GM12878 (cell line): ENCODE data around the gene RAB31. TPM values are rescaled to one million over a fixed set of nuclear protein-coding genes. Genes with fewer than 3 reads are reported as not detected.

Experiments used
- ATAC-seq: fragments of 200-7000 bp; cut with Tn5 transposase; 3 replicates; pipeline ENCODE4 v1.9.1; 2020; ENCODE audit warnings: mild to moderate bottlenecking, moderate library complexity
- Bru-seq: library from RNA; stranded (reverse); fragments of 400-500 nt; gene quantifications from one replicate; lab custom pipeline; 2021; lab: Mats Ljungman, UMichigan
- BruChase-seq, 2 experiments: library from RNA; stranded (reverse); fragments of 400-500 nt; gene quantifications; one replicate each; lab custom pipeline; 2021; lab: Mats Ljungman, UMichigan
- BruUV-seq: library from RNA; stranded (reverse); fragments of 400-500 nt; replicated peaks from 2 replicates; lab custom pipeline; 2021; lab: Mats Ljungman, UMichigan
- CTCF ChIA-PET: fragments of 300-600 bp; sonication (Branson Sonifier 250); formaldehyde crosslinking; extraction: SDS; loops from one replicate; lab custom pipeline; 2021; ENCODE audit warnings: inconsistent platforms; lab: Yijun Ruan, JAX
- POLR2A ChIA-PET: fragments of 350-600 bp; formaldehyde crosslinking; extraction: SDS; loops from one replicate; lab custom pipeline; 2021; ENCODE audit warnings: inconsistent platforms; lab: Charles Lee
- RAD21 ChIA-PET: fragments of 300-600 bp; sonication (Branson Sonifier 250); formaldehyde crosslinking; loops from one replicate; lab custom pipeline; 2023; ENCODE audit warnings: antibody characterized with exemption; ENCODE audit not compliant: unreplicated experiment; lab: Charles Lee
- SMC1A ChIA-PET: fragments of 300-600 bp; sonication (Branson Sonifier 250); formaldehyde crosslinking; loops from one replicate; lab custom pipeline; 2023; ENCODE audit not compliant: unreplicated experiment, uncharacterized antibody; lab: Charles Lee
- DNase-seq: peaks from one replicate; pipeline ENCODE4 v3.0.0-alpha.2; 2011; ENCODE audit warnings: low read depth, low spot score
- FAIRE-seq: peaks from 3 replicates; lab custom pipeline; 2011; peaks lifted over from hg19 to GRCh38; lab: Jason Lieb, UNC
- H2AFZ ChIP-seq: 2 replicates; pipeline ENCODE4 v1.6.0; 2011; ENCODE audit warnings: low read depth, low read length, control low read depth; ENCODE audit not compliant: control insufficient read depth
- H3K27ac ChIP-seq: 2 replicates; pipeline ENCODE4 v1.5.1; 2011; ENCODE audit warnings: control low read depth; ENCODE audit not compliant: control insufficient read depth, insufficient read depth
- H3K27me3 ChIP-seq, 2 experiments: replicated peaks in 1 of 2; 2 replicates each; pipeline versions ENCODE4 v1.6.0 to v1.6.1; 2011; ENCODE audit warnings: low read length in 1 of 2; ENCODE audit not compliant: control insufficient read depth in 2 of 2, insufficient read depth in 2 of 2
- H3K36me3 ChIP-seq, 2 experiments: 2 replicates each; pipeline ENCODE4 v1.5.1; 2011; ENCODE audit warnings: low read length in 1 of 2; ENCODE audit not compliant: control insufficient read depth in 2 of 2, insufficient read depth in 2 of 2
- H3K4me1 ChIP-seq: 2 replicates; pipeline ENCODE4 v1.6.1; 2011; ENCODE audit warnings: mild to moderate bottlenecking, low read length, moderate library complexity, mixed read lengths; ENCODE audit not compliant: control insufficient read depth, insufficient read depth
- H3K4me2 ChIP-seq: 2 replicates; pipeline ENCODE4 v1.6.0; 2011; ENCODE audit warnings: control low read depth; ENCODE audit not compliant: control insufficient read depth, insufficient read depth
- H3K4me3 ChIP-seq: fragments of 200-600 bp; sonication (generic); 2 replicates; pipeline ENCODE4 v1.5.1; 2016
- H3K79me2 ChIP-seq: 2 replicates; pipeline ENCODE4 v1.6.0; 2011; ENCODE audit warnings: low read length; ENCODE audit not compliant: control insufficient read depth, insufficient read depth
- H3K9ac ChIP-seq: 2 replicates; pipeline ENCODE4 v1.8.0; 2011; ENCODE audit warnings: low read length, control low read depth, mixed read lengths; ENCODE audit not compliant: control insufficient read depth, insufficient read depth
- H3K9me3 ChIP-seq: replicated peaks from 3 replicates; pipeline ENCODE4 v1.5.1; 2011; ENCODE audit warnings: mild to moderate bottlenecking, low read length; ENCODE audit not compliant: control insufficient read depth, insufficient read depth
- H4K20me1 ChIP-seq: 2 replicates; pipeline ENCODE4 v1.6.0; 2011; ENCODE audit not compliant: control insufficient read depth, insufficient read depth
- BACH1 ChIP-seq: fragments of 450-650 bp; IDR thresholded peaks from 2 replicates; pipeline ENCODE4 v1.6.1; 2017; ENCODE audit warnings: mild to moderate bottlenecking, borderline replicate concordance
- BCL3 ChIP-seq: IDR thresholded peaks from 2 replicates; pipeline ENCODE4 v1.6.1; 2011; ENCODE audit warnings: borderline replicate concordance, low read depth, mild to moderate bottlenecking, moderate library complexity, low read length; ENCODE audit not compliant: insufficient read depth, poor library complexity, severe bottlenecking
- BHLHE40 ChIP-seq, 2 experiments: fragments of 450-650 bp in 1 of 2; IDR thresholded peaks; 2 replicates each; pipeline ENCODE4 v1.6.1; 2011 to 2017; ENCODE audit warnings: low read depth in 2 of 2, borderline replicate concordance in 1 of 2, improper control_type of control experiment in 1 of 2, low read length in 1 of 2, mild to moderate bottlenecking in 1 of 2
- CBFB ChIP-seq: IDR thresholded peaks from 2 replicates; pipeline ENCODE4 v1.6.1; 2016; ENCODE audit warnings: antibody characterized with exemption, low read depth
- FOXK2 ChIP-seq: fragments of 450-650 bp; IDR thresholded peaks from 2 replicates; pipeline ENCODE4 v1.6.1; 2017; ENCODE audit warnings: mild to moderate bottlenecking, moderate library complexity
- FOXM1 ChIP-seq: IDR thresholded peaks from 2 replicates; pipeline ENCODE4 v1.6.1; 2012; ENCODE audit warnings: low read depth, mild to moderate bottlenecking, inconsistent platforms, low read length, moderate library complexity
- IRF3 ChIP-seq: fragments of 450-650 bp; IDR thresholded peaks from 2 replicates; pipeline ENCODE4 v1.6.1; 2014; ENCODE audit warnings: mild to moderate bottlenecking
- RCOR1 ChIP-seq: conservative IDR thresholded peaks from 2 replicates; pipeline ENCODE4 v1.6.1; 2012; ENCODE audit warnings: low read depth, low read length, improper control_type of control experiment
- USF1 ChIP-seq: IDR thresholded peaks from 2 replicates; pipeline ENCODE4 v1.6.1; 2011; ENCODE audit warnings: borderline replicate concordance, low read depth, mild to moderate bottlenecking, moderate library complexity, mixed read lengths, low read length; ENCODE audit not compliant: insufficient read depth; ENCODE audit errors: extremely low read length
- ZBTB11 ChIP-seq: fragments of 450-650 bp; formaldehyde crosslinking; IDR thresholded peaks from 2 replicates; pipeline ENCODE4 v1.5.0; 2022; ENCODE audit warnings: mild to moderate bottlenecking, missing genetic modification characterization
- ZNF24 ChIP-seq: fragments of 450-650 bp; IDR thresholded peaks from 2 replicates; pipeline ENCODE4 v1.6.1; 2017; ENCODE audit warnings: antibody characterized with exemption, mild to moderate bottlenecking
- WGBS: methylation state at CpG from one replicate; pipeline ENCODE4 v1.1.6; 2016; ENCODE audit warnings: low lambda C conversion rate; ENCODE audit not compliant: insufficient replicate concordance, insufficient coverage; ENCODE audit errors: missing lambda C conversion rate; 5-methylcytosine and 5-hydroxymethylcytosine counted together
- in situ Hi-C: fragments of 300-500 bp; cut with MboI; formaldehyde crosslinking; loops from 9 replicates; pipeline ENCODE4 v1.14.3; 2018; ENCODE audit warnings: mixed read lengths
- intact Hi-C: fragments of 100-400 bp; cut with micrococcal nuclease; formaldehyde crosslinking; loops from one replicate; pipeline ENCODE4 v1.14.2; 2022; ENCODE audit not compliant: unreplicated experiment
- long read RNA-seq, 2 experiments: library from polyadenylated mRNA; unstranded; transcript quantifications; one replicate each; pipeline ENCODE4 v2.0.0, GENCODE V29; 2019 to 2020
- polyA minus RNA-seq, 3 experiments: library from RNA; depleted of rRNA, polyadenylated mRNA; stranded (reverse); fragments of >200 nt; gene quantifications; 2 replicates each; pipeline ENCODE4 v1.2.3, GENCODE V29; 2011
- polyA plus RNA-seq, 11 experiments: library from polyadenylated mRNA; depleted of rRNA in 4 of 11; unstranded in 6 of 11; stranded (reverse) in 5 of 11; fragments of >200 nt; fragmentation: Nextera tagmentation in 4 of 11; fragmentation: Illumina TruSeq in 1 of 11; extraction: Ambion mirVana in 4 of 11; extraction: Trizol in 1 of 11; gene quantifications; 1 replicate in 1 of 11; 2 replicates in 10 of 11; pipeline versions ENCODE4 v1.2.1 to v1.2.3, GENCODE V29; 2011 to 2016; ENCODE audit warnings: inconsistent platforms in 2 of 11, missing spikeins in 2 of 11, low read depth in 1 of 11
- total RNA-seq, 4 experiments: library from RNA; depleted of rRNA in 3 of 4; stranded (reverse); fragments of >200 nt in 3 of 4; fragmentation: Illumina TruSeq in 1 of 4; extraction: Trizol in 1 of 4; gene quantifications; 2 replicates each; pipeline versions ENCODE4 v1.2.1 to v1.2.3, GENCODE V29; 2013 to 2021

RAB31 gene
- total RNA-seq (2013; cell fraction: nucleolus; rRNA removed) = 5.0 and 9.0 TPM in 2 replicates
- total RNA-seq (2014; rRNA removed) (11.6 and 12.0 TPM in 2 replicates), total RNA-seq (2014; rRNA removed; fragmentation: Illumina TruSeq; extraction: Trizol) (12.7 TPM in 2 replicates), total RNA-seq (2021) (19.4 and 23.3 TPM in 2 replicates), polyA plus RNA-seq (2011; rRNA removed) (0.62 and 0.80 TPM in 2 replicates), polyA plus RNA-seq (2014; fragmentation: Illumina TruSeq; extraction: Trizol) (14.8 and 17.5 TPM in 2 replicates), polyA plus RNA-seq (2014; fragmentation: Nextera tagmentation; extraction: Ambion mirVana) (1 to 10 TPM; 6.4 to 8.9 TPM), polyA plus RNA-seq (2014; rRNA removed) (8.9 and 9.2 TPM in 2 replicates), polyA plus RNA-seq (2016; fragmentation: Nextera tagmentation; extraction: Ambion mirVana) (10 to 100 TPM; 18.1 to 21.3 TPM), polyA minus RNA-seq (2011; rRNA and poly(A)+ RNA removed) (0.26 and 3.0 TPM in 2 replicates), Bru-seq, nascent RNA (percentile 47 among the genes with signal in this experiment), BruChase-seq, experiment 1, labeled RNA remaining after a 6-hour chase (percentile 46 among the genes with signal in this experiment), BruChase-seq, experiment 2, labeled RNA remaining after a 2-hour chase (percentile 44 among the genes with signal in this experiment)
- 5.2 TPM for polyA plus RNA-seq (2011; ENCODE audit: low read depth)
- polyA plus RNA-seq (2011; cell fraction: cytosol; rRNA removed) = 0.40 and 1.1 TPM in 2 replicates
- polyA plus RNA-seq (2011; cell fraction: nucleus; rRNA removed) = 0.13 and 1.3 TPM in 2 replicates
- 7.3 and 9.0 TPM in 2 replicates for polyA plus RNA-seq (2012)
- polyA minus RNA-seq (2011; cell fraction: cytosol; rRNA and poly(A)+ RNA removed) = 1.7 TPM in 1 of 2 replicates, not detected in the other
- 0.60 and 4.4 TPM in 2 replicates for polyA minus RNA-seq (2011; cell fraction: nucleus; rRNA and poly(A)+ RNA removed)
- long read RNA-seq, experiment 1, full-length matches to known transcripts = 2 of 2 reads
- long read RNA-seq, experiment 1, partial matches to known transcripts = 0 of 2 reads
- long read RNA-seq, experiment 1, other reads (novel, unspliced or antisense) = 0 of 2 reads
- long read RNA-seq, experiment 2 = 0 reads

- peak within 1 kb of the TSS; percentile 54 for H2AFZ ChIP-seq
- BruUV-seq = no TSS peak
- peak within 1 kb of the TSS; percentile 91 for H3K4me3 ChIP-seq
- ATAC-seq (peak; percentile 31), FAIRE-seq (no peak), DNase-seq (no peak)
- H3K9ac ChIP-seq = peak within 1 kb of the TSS; percentile 79
- ChIA-PET CTCF (no interaction called here), POLR2A (no interaction called here), RAD21 (no interaction called here), SMC1A (interaction anchor here (0.7 kb wide), 1 partner anchor 170 kb away, joined by 3 read pairs; no protein-coding TSS in a partner anchor)
- no peaks in the 10 kb centered on the region for H4K20me1 ChIP-seq
- under 1% methylated on average over 49 of the region's 59 CpGs for WGBS
- intact Hi-C loops = loop anchor here (10.0 kb wide), 1 partner anchor 93 kb away; the partner anchor contains the start of gene PPP4R1
- H3K27me3 ChIP-seq = peaks cover 2 to 10% of the 10 kb centered on the region in 2 experiments
- in situ Hi-C loops = no loop called here
- no peaks in the 10 kb centered on the region; the same call in 2 of the 3 replicates for H3K9me3 ChIP-seq
- H3K27ac ChIP-seq = peak within 1 kb of the TSS; percentile 47
- H3K4me2 ChIP-seq = peak within 1 kb of the TSS; percentile 85
- H3K36me3 ChIP-seq = no peaks in the 10 kb centered on the region
- peaks cover 5% of the 10 kb centered on the region for H3K79me2 ChIP-seq
- peaks cover 44% of the 10 kb centered on the region for H3K4me1 ChIP-seq
- TF ChIP-seq FOXM1 (no peak), FOXK2 (no peak), IRF3 (no peak), ZBTB11 (CRISPR knock-in tag) (no peak), RCOR1 (no peak), CBFB (no peak), USF1 (peak; percentile 82), BCL3 (no peak), ZNF24 (no peak), BHLHE40 (IDR thresholded peaks at IDR 0.05; ENCODE audit: borderline replicate concordance in 1 of 2, low read depth in 2 of 2, low read length in 1 of 2) (peak in 1 of 2 experiments; percentile 51; a peak in 1 of 4 replicates), BACH1 (no peak)
Observed at GRCh38 chr18:9708057-9708433, at the start of gene RAB31. TSS of gene RAB31 (plus strand) at chr18:9708301. CDS start at chr18:9708406, 105 bp downstream.
